ENCODE results near the gene PTGES3L.
"Not testable (repeated sequence)": the region's sequence is repeated elsewhere in the genome, so short reads cannot be mapped to it uniquely, and the experiment has no call there.

PTGES3L gene

GRCh38 chr17:42980274-42980765 is 440 bp upstream of the PTGES3L start, which contains the start of gene RUNDC1:
Gene RUNDC1, plus strand, starts transcription at chr17:42980565. Its CDS starts 12 bp downstream, at chr17:42980577.
- DNase-seq (ENCODE audit: low spot score) = peak; percentile 91

- not testable (repeated sequence) for DNase-seq (ENCODE audit: low spot score)
These were observed 4.2 kb downstream of the PTGES3L start for GRCh38 chr17:42975701-42976100.

GRCh38 chr17:42975265-42975664 is 4.6 kb downstream of the PTGES3L start:
- no peak for DNase-seq (ENCODE audit: low spot score)

- DNase-seq (ENCODE audit: low spot score) = not testable (repeated sequence)
These were observed 6.6 kb downstream of the PTGES3L start for GRCh38 chr17:42973323-42973722.

GRCh38 chr17:42971589-42971988 is 8.3 kb downstream of the PTGES3L start:
- DNase-seq (ENCODE audit: low spot score) = no peak

- no peak for DNase-seq (ENCODE audit: low spot score)
These were observed 10.8 kb downstream of the PTGES3L start for GRCh38 chr17:42969001-42969581.

- DNase-seq (ENCODE audit: low spot score) = no peak
These were observed 12.0 kb downstream of the PTGES3L start for GRCh38 chr17:42967925-42968324.

- DNase-seq (ENCODE audit: low spot score) = peak; percentile 94
These were observed 15.5 kb downstream of the PTGES3L start, which contains the start of gene AARSD1 for GRCh38 chr17:42964161-42964932. Gene AARSD1, minus strand, starts transcription at chr17:42964454. Its CDS starts 14 bp downstream, at chr17:42964440.

GRCh38 chr17:42953669-42954068 is 26.2 kb downstream of the PTGES3L start:
- no peak for DNase-seq (ENCODE audit: low spot score)

- DNase-seq (ENCODE audit: low spot score) = no peak
These were observed 29.7 kb downstream of the PTGES3L start for GRCh38 chr17:42950044-42950783.

- no peak for DNase-seq (ENCODE audit: low spot score)
These were observed 33.1 kb downstream of the PTGES3L start for GRCh38 chr17:42946812-42947211.

GRCh38 chr17:42944211-42944610 is 35.7 kb downstream of the PTGES3L start:
- DNase-seq (ENCODE audit: low spot score) = no peak

- DNase-seq (ENCODE audit: low spot score) = peak; percentile 35
These were observed 41.9 kb downstream of the PTGES3L start for GRCh38 chr17:42937712-42938596.

- DNase-seq (ENCODE audit: low spot score) = no peak
These were observed 50.4 kb downstream of the PTGES3L start for GRCh38 chr17:42929497-42929844.

- peak; percentile 69 for DNase-seq (ENCODE audit: low spot score)
These were observed 51.0 kb downstream of the PTGES3L start for GRCh38 chr17:42928714-42929496.

- no peak for DNase-seq (ENCODE audit: low spot score)
These were observed 55.0 kb downstream of the PTGES3L start for GRCh38 chr17:42924891-42925290.

- DNase-seq (ENCODE audit: low spot score) = not testable (repeated sequence)
These were observed 56.4 kb downstream of the PTGES3L start for GRCh38 chr17:42923472-42923871.

- DNase-seq (ENCODE audit: low spot score) = no peak
These were observed 57.6 kb downstream of the PTGES3L start for GRCh38 chr17:42922294-42922693.

- DNase-seq (ENCODE audit: low spot score) = no peak
These were observed 59.0 kb downstream of the PTGES3L start for GRCh38 chr17:42920922-42921321.

GRCh38 chr17:42920106-42920900 is 59.6 kb downstream of the PTGES3L start:
- no peak for DNase-seq (ENCODE audit: low spot score)
